Thyroid gland (tissue), 4 donors: ENCODE measurements around the gene IRX6.

Source experiments
- CTCF ChIP-seq, 6 experiments: fragments of 200-600 bp in 3 of 6; fragments of 450-650 bp in 3 of 6; sonication (generic) in 3 of 6; IDR thresholded peaks; one replicate each; pipeline ENCODE4 v1.5.1; 2016 to 2019; ENCODE audit warnings: antibody characterized with exemption in 6 of 6, mild to moderate bottlenecking in 2 of 6, inconsistent platforms in 1 of 6, moderate library complexity in 1 of 6
- POLR2A ChIP-seq, 2 donors: fragments of 450-650 bp; IDR thresholded peaks; one replicate each; pipeline ENCODE4 v1.6.1; 2017; ENCODE audit warnings: antibody characterized with exemption in 2 of 2, mild to moderate bottlenecking in 2 of 2, moderate library complexity in 1 of 2

- TF ChIP-seq CTCF (IDR thresholded peaks at IDR 0.05) = no peak
- TF ChIP-seq POLR2A (IDR thresholded peaks at IDR 0.05) = no peak
Measured at GRCh38 chr16:55291847-55292246, 32.2 kb upstream of the IRX6 start.
